CD14-positive monocyte (primary cell): Measurements from ENCODE around the gene SLC50A1. TPM values are rescaled to one million over a fixed set of nuclear protein-coding genes. Genes with fewer than 3 reads are reported as not detected.

ENCODE experiments used
- DNase-seq, 3 donors: peaks; one replicate each; pipeline ENCODE4 v3.0.0-alpha.2; 2011 to 2022
- H2AFZ ChIP-seq: 2 replicates; pipeline ENCODE4 v1.6.0; 2012; ENCODE audit warnings: mild to moderate bottlenecking, low read depth, low read length, inconsistent platforms; ENCODE audit not compliant: insufficient read depth, poor library complexity, severe bottlenecking
- H3K27ac ChIP-seq, 2 donors: 1 replicate in 1 of 2; 2 replicates in 1 of 2; pipeline ENCODE4 v1.5.1; 2012 to 2013; ENCODE audit warnings: low read length in 2 of 2, control low read depth in 1 of 2, inconsistent platforms in 1 of 2, low read depth in 1 of 2, mild to moderate bottlenecking in 1 of 2
- H3K27me3 ChIP-seq, 2 donors: one replicate each; pipeline versions ENCODE4 v1.6.0 to v1.6.1; 2011 to 2013; ENCODE audit warnings: low read length in 2 of 2; ENCODE audit not compliant: control insufficient read depth in 2 of 2, insufficient read depth in 2 of 2
- H3K36me3 ChIP-seq, 2 donors: replicated peaks in 1 of 2; 1 replicate in 1 of 2; 2 replicates in 1 of 2; pipeline versions ENCODE4 v1.5.1 to v1.6.1; 2012 to 2013; ENCODE audit warnings: low read length in 2 of 2, control low read depth in 1 of 2, inconsistent platforms in 1 of 2, mild to moderate bottlenecking in 1 of 2; ENCODE audit not compliant: insufficient read depth in 2 of 2, control insufficient read depth in 1 of 2
- H3K4me1 ChIP-seq, 2 donors: 1 replicate in 1 of 2; 2 replicates in 1 of 2; pipeline versions ENCODE4 v1.5.1 to v1.6.1; 2012 to 2013; ENCODE audit warnings: low read length in 2 of 2, control low read depth in 1 of 2, inconsistent platforms in 1 of 2, mild to moderate bottlenecking in 1 of 2, moderate library complexity in 1 of 2; ENCODE audit not compliant: insufficient read depth in 2 of 2, control insufficient read depth in 1 of 2
- H3K4me2 ChIP-seq: replicated peaks from 2 replicates; pipeline ENCODE3; 2012; ENCODE audit warnings: low read length, moderate library complexity, mild to moderate bottlenecking; ENCODE audit not compliant: poor library complexity, severe bottlenecking; ENCODE audit errors: extremely low read depth
- H3K4me3 ChIP-seq, 3 experiments: fragments of 200-600 bp in 1 of 3; sonication (generic) in 1 of 3; replicated peaks in 1 of 3; 1 replicate in 2 of 3; 2 replicates in 1 of 3; pipeline ENCODE4 v1.5.1; 2011 to 2013; ENCODE audit warnings: low read length in 3 of 3, mild to moderate bottlenecking in 3 of 3, control low read depth in 2 of 3, low read depth in 2 of 3, inconsistent platforms in 1 of 3, moderate library complexity in 1 of 3
- H3K79me2 ChIP-seq: 2 replicates; pipeline ENCODE4 v1.6.0; 2012; ENCODE audit warnings: mild to moderate bottlenecking, control low read depth, inconsistent platforms, low read length, moderate library complexity; ENCODE audit not compliant: insufficient read depth
- H3K9ac ChIP-seq: 2 replicates; pipeline ENCODE4 v1.6.0; 2017; ENCODE audit warnings: low read length, mild to moderate bottlenecking; ENCODE audit not compliant: insufficient read depth, poor library complexity, severe bottlenecking
- H3K9me3 ChIP-seq, 2 donors: replicated peaks in 1 of 2; 1 replicate in 1 of 2; 2 replicates in 1 of 2; pipeline versions ENCODE4 v1.5.1 to v1.6.1; 2012 to 2013; ENCODE audit warnings: low read length in 2 of 2, control low read depth in 1 of 2; ENCODE audit not compliant: control insufficient read depth in 1 of 2, insufficient read depth in 1 of 2
- H4K20me1 ChIP-seq: 2 replicates; pipeline ENCODE4 v1.6.0; 2012; ENCODE audit warnings: mild to moderate bottlenecking, low read length, control low read depth, moderate library complexity; ENCODE audit not compliant: insufficient read depth
- H3K27ac Mint-ChIP-seq, 7 donors: one replicate each; pipeline ENCODE4 v1.8.0; 2020; ENCODE audit warnings: mild to moderate bottlenecking in 7 of 7, mixed read lengths in 7 of 7, moderate library complexity in 6 of 7, inconsistent platforms in 2 of 7
- H3K27me3 Mint-ChIP-seq, 3 donors: one replicate each; pipeline ENCODE4 v1.8.0; 2021 to 2022; ENCODE audit warnings: low read depth in 3 of 3, mild to moderate bottlenecking in 3 of 3, mixed read lengths in 3 of 3, moderate library complexity in 3 of 3, inconsistent platforms in 1 of 3
- H3K36me3 Mint-ChIP-seq, 2 donors: one replicate each; pipeline ENCODE4 v1.8.0; 2020; ENCODE audit warnings: mixed read lengths in 2 of 2, inconsistent platforms in 1 of 2, mild to moderate bottlenecking in 1 of 2
- H3K4me1 Mint-ChIP-seq: one replicate; pipeline ENCODE4 v1.8.0; 2020; ENCODE audit warnings: mild to moderate bottlenecking, mixed read lengths
- H3K4me3 Mint-ChIP-seq, 2 donors: one replicate each; pipeline ENCODE4 v1.8.0; 2020; ENCODE audit warnings: mild to moderate bottlenecking in 2 of 2, mixed read lengths in 2 of 2, moderate library complexity in 1 of 2
- H3K9me3 Mint-ChIP-seq, 7 donors: one replicate each; pipeline ENCODE4 v1.8.0; 2020 to 2022; ENCODE audit warnings: mixed read lengths in 7 of 7, mild to moderate bottlenecking in 6 of 7, moderate library complexity in 6 of 7, inconsistent platforms in 2 of 7
- CTCF ChIP-seq: fragments of 200-600 bp; IDR thresholded peaks from one replicate; pipeline ENCODE4 v1.8.0; 2022; ENCODE audit warnings: antibody characterized with exemption, mild to moderate bottlenecking
- WGBS: methylation state at CpG from one replicate; pipeline ENCODE4 v1.1.5; 2013; ENCODE audit warnings: missing lambda C conversion rate; ENCODE audit not compliant: insufficient coverage; 5-methylcytosine and 5-hydroxymethylcytosine counted together
- intact Hi-C, 2 donors: fragments of 100-400 bp; cut with micrococcal nuclease; formaldehyde crosslinking; loops; one replicate each; pipeline versions ENCODE4 v1.15.0 to v1.15.1; 2023
- polyA plus RNA-seq, 3 donors: library from polyadenylated mRNA; depleted of rRNA in 1 of 3; unstranded in 2 of 3; stranded (reverse) in 1 of 3; fragments of 300-500 nt in 2 of 3; fragments of >200 nt in 1 of 3; fragmentation: Illumina TruSeq in 2 of 3; gene quantifications; 1 replicate in 2 of 3; 2 replicates in 1 of 3; pipeline ENCODE4 v1.2.3, GENCODE V29; 2012 to 2021

SLC50A1 gene
- polyA plus RNA-seq, 3 donors: 40.0 to 50.8 (median 49.4) TPM

- Histone ChIP-seq H3K9ac (no peak overlapping the region), H3K27ac (no peak overlapping the region), H3K79me2 (peaks cover 21% of the 10 kb centered on the region), H3K4me3 (peak overlapping the region in 1 of 3 experiments; percentile 91), H3K4me1 (peaks cover 42 to 52% of the 10 kb centered on the region in 2 donors), H2AFZ (peak overlapping the region; percentile 21), H3K36me3 (peaks cover 7 to 10% of the 10 kb centered on the region in 2 donors), H4K20me1 (no peaks in the 10 kb centered on the region), H3K27me3 (no peaks in the 10 kb centered on the region), H3K9me3 (no peaks in the 10 kb centered on the region), H3K4me2 (peak overlapping the region; percentile 86)
- peak; percentile 18 to 45 (median 24) for DNase-seq
- Mint-ChIP-seq H3K27me3 (peaks cover 4 to 22% (median 21%) of the 10 kb centered on the region in 3 donors), H3K36me3 (peaks cover 11 to 18% of the 10 kb centered on the region in 2 donors), H3K4me1 (peaks cover 46% of the 10 kb centered on the region), H3K27ac (peak overlapping the region in 2 of 7 donors; percentile 45 to 80), H3K9me3 (no peaks in the 10 kb centered on the region), H3K4me3 (peak overlapping the region; percentile 27 to 81)
- no peak for TF ChIP-seq CTCF
- 10% methylated on average over 18 of the region's 35 CpGs for WGBS
- intact Hi-C loops: loop anchor here in 1 of 2 donors (5.0 kb wide), 1 partner anchor 37 kb away; the partner anchor contains the start of gene SLC50A1
Observed at GRCh38 chr1:155174324-155175280, 39.0 kb downstream of the SLC50A1 start.

GRCh38 chr1:155175281-155175926, 39.8 kb downstream of the SLC50A1 start:
- Mint-ChIP-seq H3K4me1 (peaks cover 46% of the 10 kb centered on the region), H3K9me3 (no peaks in the 10 kb centered on the region), H3K4me3 (no peak overlapping the region), H3K27ac (no peak overlapping the region), H3K36me3 (peaks cover 6 to 10% of the 10 kb centered on the region in 2 donors), H3K27me3 (peaks cover 4 to 22% (median 21%) of the 10 kb centered on the region in 3 donors)
- intact Hi-C loops: no loop called here
- H4K20me1 ChIP-seq: no peaks in the 10 kb centered on the region
- H3K79me2 ChIP-seq: peaks cover 21% of the 10 kb centered on the region
- H3K27me3 ChIP-seq: no peaks in the 10 kb centered on the region
- peaks cover 2% of the 10 kb centered on the region in 2 donors for H3K36me3 ChIP-seq
- H3K27ac ChIP-seq: no peak overlapping the region
- WGBS: 84% methylated on average over 3 of the region's 12 CpGs
- H3K9ac ChIP-seq: no peak overlapping the region
- peak in 1 of 3 donors; percentile 12 for DNase-seq
- H3K9me3 ChIP-seq: no peaks in the 10 kb centered on the region
- no peak overlapping the region for H3K4me3 ChIP-seq
- H3K4me1 ChIP-seq: peaks cover 42 to 52% of the 10 kb centered on the region in 2 donors
- no peak overlapping the region for H2AFZ ChIP-seq
- no peak for TF ChIP-seq CTCF
- H3K4me2 ChIP-seq: no peak overlapping the region
